ENCODE measurements around the gene DDX19B. TPM values are rescaled to one million over a fixed set of nuclear protein-coding genes. Genes with fewer than 3 reads are reported as not detected.
"Not testable (repeated sequence)": the region's sequence is repeated elsewhere in the genome, so short reads cannot be mapped to it uniquely, and the experiment has no call there.

Gene DDX19B
- polyA plus RNA-seq, 4 donors = 31.4 to 41.6 (median 38.9) TPM

- DNase-seq (ENCODE audit: low read depth in 4 of 4, low spot score in 3 of 4) = no peak
These were observed 46.9 kb downstream of the DDX19B start for GRCh38 chr16:70345840-70346239.

- DNase-seq (ENCODE audit: low read depth in 4 of 4, low spot score in 3 of 4) = no peak
These were observed 50.0 kb downstream of the DDX19B start for GRCh38 chr16:70348991-70349390.

GRCh38 chr16:70349783-70350182 is 50.8 kb downstream of the DDX19B start:
- DNase-seq (ENCODE audit: low read depth in 4 of 4, low spot score in 3 of 4) = no peak

GRCh38 chr16:70359552-70359951 is 60.6 kb downstream of the DDX19B start:
- no peak for DNase-seq (ENCODE audit: low read depth in 4 of 4, low spot score in 3 of 4)

- no peak for DNase-seq (ENCODE audit: low read depth in 4 of 4, low spot score in 3 of 4)
These were observed 65.4 kb downstream of the DDX19B start for GRCh38 chr16:70364399-70364798.

- not testable (repeated sequence) for DNase-seq (ENCODE audit: low read depth in 4 of 4, low spot score in 3 of 4)
These were observed 71.2 kb downstream of the DDX19B start for GRCh38 chr16:70370145-70370544.

- no peak for DNase-seq (ENCODE audit: low read depth in 4 of 4, low spot score in 3 of 4)
These were observed 71.9 kb downstream of the DDX19B start for GRCh38 chr16:70370924-70371323.

GRCh38 chr16:70372921-70373728 is 74.1 kb downstream of the DDX19B start:
- DNase-seq (ENCODE audit: low read depth in 4 of 4, low spot score in 3 of 4) = no peak

- no peak for DNase-seq (ENCODE audit: low read depth in 4 of 4, low spot score in 3 of 4)
These were observed 75.2 kb downstream of the DDX19B start for GRCh38 chr16:70374213-70374612.

GRCh38 chr16:70375636-70376611 is 76.9 kb downstream of the DDX19B start:
- no peak for DNase-seq (ENCODE audit: low read depth in 4 of 4, low spot score in 3 of 4)

GRCh38 chr16:70377782-70378181 is 78.8 kb downstream of the DDX19B start:
- DNase-seq (ENCODE audit: low read depth in 4 of 4, low spot score in 3 of 4) = no peak

GRCh38 chr16:70378869-70379493 is 80.0 kb downstream of the DDX19B start:
- no peak for DNase-seq (ENCODE audit: low read depth in 4 of 4, low spot score in 3 of 4)

- no peak for DNase-seq (ENCODE audit: low read depth in 4 of 4, low spot score in 3 of 4)
These were observed 81.4 kb downstream of the DDX19B start for GRCh38 chr16:70380248-70380918.

GRCh38 chr16:70380919-70381603 is 82.1 kb downstream of the DDX19B start:
- peak; percentile 87 to 95 (median 91) for DNase-seq (ENCODE audit: low read depth in 4 of 4, low spot score in 3 of 4)

- peak in 1 of 4 donors; percentile 27 for DNase-seq (ENCODE audit: low read depth in 4 of 4, low spot score in 3 of 4)
These were observed 82.8 kb downstream of the DDX19B start for GRCh38 chr16:70381604-70382342.

- no peak for DNase-seq (ENCODE audit: low read depth in 4 of 4, low spot score in 3 of 4)
These were observed 84.5 kb downstream of the DDX19B start for GRCh38 chr16:70383421-70383960.

Measured in left renal pelvis (tissue), 4 donors.